Transverse colon (tissue), 3 donors: ENCODE results near the gene ADRA2A.

ENCODE experiments used
- CTCF ChIP-seq, 5 experiments: fragments of 200-600 bp in 3 of 5; fragments of 450-650 bp in 2 of 5; sonication (generic) in 3 of 5; IDR thresholded peaks; 1 replicate in 2 of 5; 2 replicates in 3 of 5; pipeline ENCODE4 v1.5.1; 2016 to 2017; ENCODE audit warnings: antibody characterized with exemption in 5 of 5, inconsistent platforms in 3 of 5, mild to moderate bottlenecking in 2 of 5, moderate library complexity in 1 of 5
- POLR2A ChIP-seq: fragments of 450-650 bp; IDR thresholded peaks from one replicate; pipeline ENCODE4 v1.6.1; 2016; ENCODE audit warnings: antibody characterized with exemption, mild to moderate bottlenecking, moderate library complexity

GRCh38 chr10:111125102-111125501, 48.3 kb downstream of the ADRA2A start:
- TF ChIP-seq CTCF (IDR thresholded peaks at IDR 0.05) (no peak), POLR2A (no peak)
